Gastrocnemius medialis (tissue), 4 donors: Measurements from ENCODE around the gene GPHN. TPM values are rescaled to one million over a fixed set of nuclear protein-coding genes. Genes with fewer than 3 reads are reported as not detected.

Experiments used
- ATAC-seq, 2 donors: fragments of 150-250 bp; one replicate each; pipeline ENCODE4 v1.9.1; 2016
- DNase-seq, 2 donors: peaks; one replicate each; pipeline ENCODE4 v3.0.0-alpha.2; 2019
- H3K27ac ChIP-seq, 4 donors: fragments of 200-600 bp; sonication (generic); 1 replicate in 1 of 4; 2 replicates in 3 of 4; pipeline ENCODE4 v1.5.1; 2016 to 2018; ENCODE audit warnings: mild to moderate bottlenecking in 2 of 4, moderate library complexity in 1 of 4
- H3K27me3 ChIP-seq, 3 donors: fragments of 200-600 bp; sonication (generic) in 2 of 3; 1 replicate in 1 of 3; 2 replicates in 2 of 3; pipeline versions ENCODE4 v1.5.1 to v1.6.0; 2016 to 2019; ENCODE audit warnings: mild to moderate bottlenecking in 1 of 3, moderate library complexity in 1 of 3
- H3K36me3 ChIP-seq, 2 donors: fragments of 200-600 bp; sonication (generic) in 1 of 2; one replicate each; pipeline ENCODE4 v1.5.1; 2017 to 2018
- H3K4me1 ChIP-seq, 2 donors: fragments of 200-600 bp; sonication (generic) in 1 of 2; one replicate each; pipeline ENCODE4 v1.5.1; 2016 to 2017; ENCODE audit warnings: mild to moderate bottlenecking in 2 of 2
- H3K4me3 ChIP-seq, 4 donors: fragments of 200-600 bp; sonication (generic) in 3 of 4; 1 replicate in 1 of 4; 2 replicates in 3 of 4; pipeline ENCODE4 v1.5.1; 2016 to 2019; ENCODE audit warnings: mild to moderate bottlenecking in 2 of 4
- H3K9me3 ChIP-seq, 3 donors: fragments of 200-600 bp; sonication (generic) in 2 of 3; 1 replicate in 1 of 3; 2 replicates in 2 of 3; pipeline ENCODE4 v1.5.1; 2016 to 2019
- POLR2A ChIP-seq, 2 donors: fragments of 450-650 bp; IDR thresholded peaks; one replicate each; pipeline ENCODE4 v1.6.1; 2017; ENCODE audit warnings: antibody characterized with exemption in 2 of 2, mild to moderate bottlenecking in 2 of 2, moderate library complexity in 2 of 2
- in situ Hi-C, 4 donors: fragments of 200-750 bp; cut with MboI; loops; one replicate each; pipeline versions ENCODE4 v1.15.0 to v1.8.0; 2017; ENCODE audit warnings: low sequenced_read_pairs in 4 of 4
- intact Hi-C: fragments of 100-400 bp; cut with DNase I; formaldehyde crosslinking; loops from one replicate; pipeline ENCODE4 v1.15.1; 2023; ENCODE audit warnings: low total_unique reads
- total RNA-seq, 4 donors: library from RNA; depleted of rRNA; stranded (reverse); fragments of >200 nt; gene quantifications; one replicate each; pipeline versions ENCODE4 v1.1.0 to v1.2.3, GENCODE V29; 2016
- TF ChIP-seq, protein P1 (sequence below), 5 experiments: fragments of 450-650 bp in 3 of 5; fragments of 200-600 bp in 2 of 5; sonication (generic) in 2 of 5; IDR thresholded peaks in 4 of 5; conservative IDR thresholded peaks in 1 of 5; 1 replicate in 4 of 5; 2 replicates in 1 of 5; pipeline ENCODE4 v1.5.1; 2016 to 2019; ENCODE audit warnings: antibody characterized with exemption in 5 of 5, mild to moderate bottlenecking in 3 of 5, moderate library complexity in 3 of 5

The GPHN gene
- total RNA-seq, 4 donors from 2014 or later = 10.3 to 33.3 (median 23.5) TPM

DNA sequence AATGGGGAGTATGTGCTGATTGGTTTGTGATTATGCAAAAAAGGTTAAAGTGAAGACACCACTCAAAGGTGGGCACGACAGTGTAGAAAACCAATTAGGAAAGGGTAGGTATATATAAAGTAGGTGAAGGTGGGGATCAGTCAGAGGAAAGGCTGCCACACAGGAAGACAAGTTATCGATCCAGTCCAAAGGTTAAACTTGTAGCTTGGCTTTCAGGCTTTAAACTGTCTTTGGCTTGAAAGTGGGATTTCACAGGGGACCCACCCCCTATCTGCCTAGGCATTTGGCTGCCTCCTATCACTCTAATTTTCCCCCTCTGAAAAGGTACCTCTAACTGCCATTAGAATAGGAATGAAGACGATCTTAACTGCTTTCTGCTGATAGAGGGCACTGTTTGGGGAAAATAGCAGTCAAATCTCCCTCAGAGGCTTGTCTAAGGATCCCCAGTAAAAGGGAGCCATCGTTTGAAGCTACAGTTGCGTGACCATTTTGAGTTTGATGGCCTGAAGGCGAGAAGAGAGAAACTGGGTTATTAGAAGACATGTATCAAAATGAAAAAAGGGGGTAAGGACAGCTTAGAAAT lies 250.2 kb downstream of the GPHN start:
- ATAC-seq (no peak), DNase-seq (no peak)
- no peaks in the 10 kb centered on the region for H3K36me3 ChIP-seq
- H3K27ac ChIP-seq = no peak overlapping the region
- H3K27me3 ChIP-seq = no peaks in the 10 kb centered on the region
- no peak overlapping the region for H3K4me3 ChIP-seq
- intact Hi-C loops (no loop called here), in situ Hi-C loops (no loop called here)
- no peaks in the 10 kb centered on the region for H3K4me1 ChIP-seq
- H3K9me3 ChIP-seq = no peaks in the 10 kb centered on the region
- TF ChIP-seq POLR2A (IDR thresholded peaks at IDR 0.05) = no peak
- TF ChIP-seq, protein P1, sequence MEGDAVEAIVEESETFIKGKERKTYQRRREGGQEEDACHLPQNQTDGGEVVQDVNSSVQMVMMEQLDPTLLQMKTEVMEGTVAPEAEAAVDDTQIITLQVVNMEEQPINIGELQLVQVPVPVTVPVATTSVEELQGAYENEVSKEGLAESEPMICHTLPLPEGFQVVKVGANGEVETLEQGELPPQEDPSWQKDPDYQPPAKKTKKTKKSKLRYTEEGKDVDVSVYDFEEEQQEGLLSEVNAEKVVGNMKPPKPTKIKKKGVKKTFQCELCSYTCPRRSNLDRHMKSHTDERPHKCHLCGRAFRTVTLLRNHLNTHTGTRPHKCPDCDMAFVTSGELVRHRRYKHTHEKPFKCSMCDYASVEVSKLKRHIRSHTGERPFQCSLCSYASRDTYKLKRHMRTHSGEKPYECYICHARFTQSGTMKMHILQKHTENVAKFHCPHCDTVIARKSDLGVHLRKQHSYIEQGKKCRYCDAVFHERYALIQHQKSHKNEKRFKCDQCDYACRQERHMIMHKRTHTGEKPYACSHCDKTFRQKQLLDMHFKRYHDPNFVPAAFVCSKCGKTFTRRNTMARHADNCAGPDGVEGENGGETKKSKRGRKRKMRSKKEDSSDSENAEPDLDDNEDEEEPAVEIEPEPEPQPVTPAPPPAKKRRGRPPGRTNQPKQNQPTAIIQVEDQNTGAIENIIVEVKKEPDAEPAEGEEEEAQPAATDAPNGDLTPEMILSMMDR (IDR thresholded peaks at IDR 0.05 in 4 of 5, conservative IDR thresholded peaks at IDR 0.05 in 1 of 5) = no peak

DNA sequence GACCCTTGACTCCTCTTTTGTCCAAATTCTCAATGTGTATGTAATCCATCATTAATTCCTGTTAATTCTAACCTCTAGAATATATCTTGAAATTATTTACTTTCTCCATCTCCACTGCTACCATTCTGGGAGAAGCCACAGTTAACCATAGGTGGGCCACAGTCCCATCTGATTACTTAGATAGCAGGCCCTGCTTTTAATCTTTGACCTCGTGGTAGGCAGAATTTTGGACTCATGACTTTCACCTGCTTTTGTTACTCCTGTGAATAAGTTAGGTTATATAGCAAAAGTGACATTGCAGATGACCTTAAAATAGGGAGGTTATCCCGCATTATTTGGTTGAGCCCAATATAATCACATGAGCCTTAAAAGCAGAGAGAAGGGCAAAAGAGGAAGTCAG lies 264.2 kb downstream of the GPHN start:
- DNase-seq (no peak), ATAC-seq (no peak)
- intact Hi-C loops (no loop called here), in situ Hi-C loops (no loop called here)
- H3K9me3 ChIP-seq = no peaks in the 10 kb centered on the region
- H3K27me3 ChIP-seq = no peaks in the 10 kb centered on the region
- TF ChIP-seq, protein P1 (IDR thresholded peaks at IDR 0.05 in 4 of 5, conservative IDR thresholded peaks at IDR 0.05 in 1 of 5) = no peak
- no peak for TF ChIP-seq POLR2A (IDR thresholded peaks at IDR 0.05)
- H3K4me3 ChIP-seq = no peak overlapping the region
- no peaks in the 10 kb centered on the region for H3K4me1 ChIP-seq
- H3K36me3 ChIP-seq = no peaks in the 10 kb centered on the region
- no peak overlapping the region for H3K27ac ChIP-seq

DNA sequence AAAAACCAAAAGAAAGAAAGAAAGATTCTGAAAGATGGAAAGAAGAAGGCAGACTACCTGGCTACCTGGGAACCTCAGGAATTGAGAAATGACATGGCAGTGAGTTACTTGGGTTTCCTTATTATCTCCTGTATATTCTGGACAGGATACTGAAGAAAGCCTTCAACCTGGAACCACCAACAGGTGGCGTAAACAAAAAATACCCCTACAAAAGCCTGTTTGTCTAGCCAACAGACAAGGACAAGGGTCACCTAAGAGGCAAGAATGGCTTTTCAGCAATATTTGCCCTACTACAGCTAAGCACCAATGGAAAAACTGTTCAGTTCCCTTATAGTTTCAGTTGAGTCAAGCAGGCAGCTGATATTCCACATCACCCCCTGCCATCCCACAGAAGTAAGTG lies 274.9 kb downstream of the GPHN start:
- H3K27ac ChIP-seq = no peak overlapping the region
- DNase-seq (no peak), ATAC-seq (no peak)
- H3K4me1 ChIP-seq = no peaks in the 10 kb centered on the region
- in situ Hi-C loops = no loop called here
- H3K27me3 ChIP-seq = no peaks in the 10 kb centered on the region
- intact Hi-C loops = no loop called here
- no peaks in the 10 kb centered on the region for H3K36me3 ChIP-seq
- TF ChIP-seq POLR2A (IDR thresholded peaks at IDR 0.05) = no peak
- TF ChIP-seq, protein P1 (IDR thresholded peaks at IDR 0.05 in 4 of 5, conservative IDR thresholded peaks at IDR 0.05 in 1 of 5) = no peak
- no peak overlapping the region for H3K4me3 ChIP-seq
- H3K9me3 ChIP-seq = no peaks in the 10 kb centered on the region

DNA sequence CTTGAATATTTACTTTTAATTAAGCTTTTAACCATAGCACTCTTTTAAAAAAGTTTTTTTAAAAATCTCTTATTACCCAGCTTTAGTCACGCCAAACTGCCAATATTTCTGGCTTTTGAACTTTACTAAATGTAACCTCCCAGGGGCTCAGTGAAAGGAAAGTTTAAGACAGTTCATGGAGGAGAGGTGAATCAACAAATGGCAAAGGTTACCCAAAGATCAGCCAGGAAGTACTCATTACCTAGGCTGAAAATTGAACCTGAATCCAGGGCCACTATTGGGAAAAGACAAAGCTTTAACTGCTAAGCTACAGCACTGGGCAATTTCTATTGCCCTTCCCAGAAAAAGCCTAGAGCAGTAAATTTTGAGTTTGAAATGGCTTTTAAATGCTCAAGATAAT lies 282.2 kb downstream of the GPHN start:
- intact Hi-C loops = no loop called here
- Histone ChIP-seq H3K9me3 (no peaks in the 10 kb centered on the region), H3K27me3 (no peaks in the 10 kb centered on the region), H3K4me3 (no peak overlapping the region), H3K36me3 (no peaks in the 10 kb centered on the region), H3K27ac (no peak overlapping the region), H3K4me1 (no peaks in the 10 kb centered on the region)
- TF ChIP-seq, protein P1 (IDR thresholded peaks at IDR 0.05 in 4 of 5, conservative IDR thresholded peaks at IDR 0.05 in 1 of 5) = no peak
- no peak for TF ChIP-seq POLR2A (IDR thresholded peaks at IDR 0.05)
- DNase-seq = no peak
- in situ Hi-C loops = no loop called here
- no peak for ATAC-seq

DNA sequence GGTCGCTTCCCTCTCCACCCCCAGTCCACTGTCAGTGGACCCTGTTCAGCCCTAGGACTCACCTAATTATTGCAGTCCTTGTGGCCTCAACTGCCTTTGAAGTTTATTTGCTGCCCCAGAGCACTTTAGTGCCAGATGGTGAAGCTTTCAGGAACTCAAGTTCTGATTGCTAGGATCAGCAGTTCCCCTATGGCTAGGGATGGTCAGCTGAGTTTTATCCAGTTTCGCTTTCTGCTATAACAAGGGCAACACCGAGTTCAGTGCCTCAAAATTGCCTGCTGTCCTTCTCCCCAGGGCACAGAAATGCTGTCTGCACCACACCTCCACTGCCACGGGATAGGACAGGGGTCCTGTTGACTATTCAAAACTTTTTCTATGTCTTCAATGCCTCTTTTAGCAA lies 295.0 kb downstream of the GPHN start:
- TF ChIP-seq, protein P1 (IDR thresholded peaks at IDR 0.05 in 4 of 5, conservative IDR thresholded peaks at IDR 0.05 in 1 of 5) = no peak
- H3K4me1 ChIP-seq = no peaks in the 10 kb centered on the region
- H3K36me3 ChIP-seq = no peaks in the 10 kb centered on the region
- ATAC-seq (no peak), DNase-seq (no peak)
- in situ Hi-C loops = no loop called here
- intact Hi-C loops = no loop called here
- no peaks in the 10 kb centered on the region for H3K9me3 ChIP-seq
- no peaks in the 10 kb centered on the region for H3K27me3 ChIP-seq
- no peak overlapping the region for H3K27ac ChIP-seq
- no peak overlapping the region for H3K4me3 ChIP-seq
